ENCODE data around the gene IRAK1.

DNA sequence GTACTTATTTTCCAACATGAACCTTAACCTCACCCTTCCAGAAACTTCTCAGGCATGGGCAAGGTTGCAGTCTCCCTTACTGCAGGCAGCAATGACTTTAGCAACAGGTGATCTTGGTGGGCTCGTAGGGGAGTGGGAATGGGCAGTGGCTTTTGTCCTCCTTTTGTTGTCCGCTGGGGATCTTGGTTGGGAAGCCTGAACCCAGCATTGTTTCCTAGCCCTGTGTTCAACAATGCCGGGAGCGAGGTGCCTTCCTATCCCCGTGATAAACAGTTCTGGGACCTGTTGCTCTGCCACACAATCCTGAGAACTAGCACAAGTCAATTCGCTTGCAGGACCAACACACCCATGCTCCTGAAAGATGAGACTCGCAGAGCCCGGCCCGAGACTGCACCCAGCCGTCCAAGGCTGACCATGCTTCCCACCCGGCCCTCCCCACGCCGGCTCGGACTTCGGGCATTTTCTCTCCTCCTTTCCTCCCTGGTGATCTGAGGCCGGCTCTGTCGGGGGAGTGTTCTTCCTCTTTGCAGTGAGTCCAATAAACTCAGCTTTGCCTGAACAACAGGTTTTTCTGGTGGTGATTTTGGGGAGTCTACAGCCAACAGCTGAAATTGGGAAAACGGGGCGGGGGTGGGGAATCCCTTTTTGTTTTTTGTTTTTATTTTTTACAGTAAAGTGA lies 20.2 kb downstream of the IRAK1 start:
- TF ChIP-seq TAF1 (IDR thresholded peaks at IDR 0.05; ENCODE audit: borderline replicate concordance, low read depth, low read length) (no peak), POLR2AphosphoS5 (IDR thresholded peaks at IDR 0.05; ENCODE audit: low read depth, low read length) (no peak)
